T-helper 1 cell (primary cell): ENCODE data around the gene PRKCB.
A peak's percentile ranks its signal among the peaks of the same experiment; 100 is the strongest.

Experiments used
- DNase-seq, 5 donors: peaks; one replicate each; pipeline ENCODE4 v3.0.0-alpha.2; 2012 to 2020

Gene PRKCB

GRCh38 chr16:23866621-23867020 is 30.8 kb downstream of the PRKCB start:
- no peak for DNase-seq

- no peak for DNase-seq
These were observed 31.8 kb downstream of the PRKCB start for GRCh38 chr16:23867566-23867965.

DNA sequence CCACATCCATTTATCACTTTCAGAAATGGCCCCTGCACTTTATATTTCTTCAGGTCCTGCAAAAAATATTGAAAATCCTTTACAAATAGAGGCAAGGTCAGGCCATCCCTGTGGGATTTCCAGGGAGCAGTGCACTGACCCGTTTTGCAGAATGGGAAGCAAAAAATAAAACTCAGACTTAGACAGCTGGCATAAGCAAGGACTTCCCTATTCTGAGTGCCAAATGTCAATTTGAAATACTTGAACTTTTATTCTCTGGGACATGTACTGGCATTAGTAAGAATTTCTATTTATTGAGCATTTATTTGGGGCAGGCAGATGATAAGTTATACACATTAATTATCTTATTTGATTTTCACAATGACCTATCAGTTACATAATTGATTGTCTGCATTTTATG is 32.4 kb downstream of the PRKCB start:
- no peak for DNase-seq

GRCh38 chr16:23869052-23869451 is 33.3 kb downstream of the PRKCB start:
- DNase-seq, result peak in 1 of 5 donors; percentile 52

- no peak for DNase-seq
These were observed 36.1 kb downstream of the PRKCB start for GRCh38 chr16:23871924-23872323.

GRCh38 chr16:23874613-23875294 is 39.0 kb downstream of the PRKCB start:
- peak in 1 of 5 donors; percentile 20 for DNase-seq

DNA sequence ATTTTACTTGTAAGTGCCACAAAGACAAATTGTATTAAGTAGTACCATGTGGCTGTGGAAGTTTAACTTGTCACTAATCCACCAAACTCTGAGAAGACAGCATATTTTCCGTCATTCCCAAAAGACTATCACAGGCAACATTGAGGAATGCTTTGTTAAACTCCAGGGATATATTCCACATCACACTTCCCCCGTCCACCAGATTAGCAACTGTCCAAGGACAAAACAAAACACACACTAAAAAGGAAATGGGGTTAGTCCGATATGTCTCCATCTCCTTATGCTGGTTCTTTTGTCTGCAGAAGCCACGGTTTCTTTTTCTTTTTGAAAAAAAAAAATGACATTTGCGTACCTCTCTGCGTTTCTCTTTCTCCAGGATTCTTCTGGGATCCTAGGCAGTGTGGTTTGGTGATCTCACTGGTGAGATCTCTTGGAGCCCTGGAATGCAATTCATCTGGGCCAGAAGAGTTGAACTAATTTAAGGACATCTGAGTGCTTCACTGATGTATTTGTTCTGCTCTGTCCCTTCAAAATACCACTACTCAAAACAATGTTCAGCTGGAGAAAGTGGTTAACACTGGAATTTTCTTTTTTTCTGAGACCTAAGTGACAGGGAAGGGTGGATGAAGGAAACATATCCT is 40.6 kb downstream of the PRKCB start:
- DNase-seq, result no peak

DNA sequence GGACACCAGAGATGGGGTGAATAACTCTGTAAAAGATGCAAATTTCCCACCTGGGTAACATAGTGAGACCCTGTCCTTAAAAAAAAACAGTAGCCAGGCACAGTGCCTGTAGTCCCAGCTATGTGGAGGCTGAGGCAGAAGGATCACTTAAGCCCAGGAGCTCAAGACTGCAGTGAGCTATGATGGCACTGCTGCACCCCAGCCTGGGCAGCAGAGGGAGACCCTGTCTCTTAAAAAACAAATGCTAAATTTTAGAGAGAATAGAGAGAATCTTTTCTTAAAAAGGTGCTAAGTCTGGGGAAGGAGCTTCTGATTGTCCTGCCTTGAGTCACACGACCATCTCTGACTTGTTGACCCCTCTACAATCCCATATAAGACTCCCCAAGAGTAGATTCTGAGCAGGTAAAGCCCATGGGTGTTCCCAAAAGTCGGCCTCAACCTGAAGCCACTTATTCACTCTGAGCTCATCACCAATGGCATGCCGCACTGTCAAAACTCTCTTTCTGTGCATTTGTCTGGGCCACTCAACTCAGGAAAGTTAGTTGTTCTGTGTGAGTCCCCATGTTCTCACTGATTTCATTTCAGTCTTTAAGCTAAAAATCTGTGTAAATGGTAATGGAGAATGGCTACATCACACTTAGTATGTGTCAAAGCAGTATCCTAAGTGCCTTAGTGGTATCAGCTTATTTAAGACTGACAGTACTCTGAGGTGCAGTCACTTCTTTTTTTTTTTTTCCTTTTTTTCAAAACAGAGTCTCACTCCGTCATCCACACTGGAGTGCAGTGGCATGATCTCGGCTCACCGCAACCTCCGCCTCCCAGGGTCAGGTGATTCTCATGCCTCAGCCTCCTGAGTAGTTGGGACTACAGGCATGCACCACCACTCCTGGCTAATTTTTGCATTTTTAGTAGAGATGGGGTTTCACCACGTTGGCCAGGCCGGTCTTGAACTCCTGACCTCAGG is 41.6 kb downstream of the PRKCB start:
- peak in 1 of 5 donors; percentile 21 for DNase-seq

- no peak for DNase-seq
These were observed 44.1 kb downstream of the PRKCB start for GRCh38 chr16:23879735-23880373.

DNA sequence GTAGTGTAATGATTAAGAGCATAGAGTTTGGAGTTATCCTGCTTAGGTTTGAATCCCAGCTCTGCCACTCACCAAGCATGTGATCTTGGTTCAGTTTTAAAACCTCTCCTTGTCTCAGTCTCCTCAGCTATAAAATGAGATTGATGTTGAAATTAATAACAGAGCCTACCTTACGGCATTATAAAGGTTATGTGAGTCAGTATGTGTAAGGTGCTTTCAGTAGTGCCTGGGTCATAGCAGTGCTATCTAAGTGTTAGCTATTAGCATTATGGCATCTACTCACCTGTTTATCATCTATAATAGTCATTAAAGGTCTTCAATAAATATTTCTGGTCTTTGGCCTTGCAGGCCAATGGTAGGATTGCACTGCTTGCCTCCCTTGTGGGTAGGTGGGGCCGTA is 53.4 kb downstream of the PRKCB start:
- no peak for DNase-seq

GRCh38 chr16:23893986-23894385 is 58.2 kb downstream of the PRKCB start:
- DNase-seq, result no peak

DNA sequence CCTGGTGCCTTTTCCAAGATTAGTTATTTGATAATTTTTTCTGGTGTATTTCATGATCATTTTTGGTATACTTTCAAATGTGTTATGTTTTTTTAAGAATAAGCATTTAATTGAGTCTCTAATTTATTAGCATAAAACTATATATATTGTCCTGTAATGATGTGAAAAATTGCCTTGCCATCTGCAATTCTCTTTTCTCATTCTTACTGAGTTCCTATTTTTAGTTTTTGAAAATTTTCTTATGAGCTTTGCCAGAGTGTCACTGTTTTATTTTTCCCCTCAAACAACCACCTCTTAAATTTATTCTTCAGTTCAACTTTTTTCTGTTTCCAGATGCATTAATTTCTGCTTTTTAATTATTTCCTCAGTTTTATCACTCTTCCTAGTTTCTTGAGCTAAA is 59.3 kb downstream of the PRKCB start:
- DNase-seq, result no peak

DNA sequence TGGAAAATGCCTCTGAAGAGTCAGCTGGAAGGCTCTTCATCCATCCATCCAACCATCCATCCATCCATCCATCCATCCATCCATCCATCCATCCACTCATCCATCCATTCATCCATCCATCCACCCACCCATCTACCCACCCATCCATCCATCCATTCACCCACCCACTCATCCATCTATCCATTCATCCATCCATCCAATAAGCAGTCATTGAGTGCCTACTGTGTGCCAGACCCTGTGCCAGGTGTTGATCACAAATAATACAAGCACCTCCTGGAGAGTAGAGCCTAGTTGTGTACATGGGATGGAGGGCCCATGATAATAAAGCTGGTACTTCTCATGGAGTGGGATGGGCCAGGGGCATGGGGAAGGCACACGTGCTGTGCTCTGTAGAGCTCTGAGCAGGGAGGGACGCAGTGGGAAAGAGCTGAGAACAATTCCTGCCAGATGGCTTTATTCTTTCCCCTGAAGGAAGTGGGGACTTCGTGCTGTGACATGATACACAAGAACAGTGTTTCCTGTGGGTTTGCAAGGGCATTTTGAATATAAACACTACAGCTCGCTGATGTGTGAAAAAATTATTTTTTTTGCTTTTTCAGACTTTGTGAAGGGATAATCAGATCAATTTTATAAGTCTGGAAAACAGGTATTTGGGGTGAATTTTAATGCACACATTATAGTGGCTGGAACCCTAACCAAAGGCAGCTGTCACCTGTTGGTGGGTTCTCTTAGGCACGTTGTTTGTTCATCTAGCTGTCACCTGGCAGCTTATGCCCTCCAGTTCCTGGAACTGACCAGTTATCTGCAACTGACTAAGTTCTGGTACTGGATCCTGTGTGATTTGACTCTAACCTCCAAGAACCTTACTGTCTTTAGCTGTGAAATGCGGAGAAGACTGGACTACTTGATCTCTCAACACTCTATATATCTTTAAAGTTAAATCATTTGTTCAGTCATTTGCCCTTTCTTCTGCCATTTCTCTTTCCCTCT is 61.3 kb downstream of the PRKCB start:
- DNase-seq, result peak in 1 of 5 donors; percentile 53

- no peak for DNase-seq
These were observed 63.1 kb downstream of the PRKCB start for GRCh38 chr16:23898682-23899430.

GRCh38 chr16:23899869-23900268 is 64.1 kb downstream of the PRKCB start:
- no peak for DNase-seq

DNA sequence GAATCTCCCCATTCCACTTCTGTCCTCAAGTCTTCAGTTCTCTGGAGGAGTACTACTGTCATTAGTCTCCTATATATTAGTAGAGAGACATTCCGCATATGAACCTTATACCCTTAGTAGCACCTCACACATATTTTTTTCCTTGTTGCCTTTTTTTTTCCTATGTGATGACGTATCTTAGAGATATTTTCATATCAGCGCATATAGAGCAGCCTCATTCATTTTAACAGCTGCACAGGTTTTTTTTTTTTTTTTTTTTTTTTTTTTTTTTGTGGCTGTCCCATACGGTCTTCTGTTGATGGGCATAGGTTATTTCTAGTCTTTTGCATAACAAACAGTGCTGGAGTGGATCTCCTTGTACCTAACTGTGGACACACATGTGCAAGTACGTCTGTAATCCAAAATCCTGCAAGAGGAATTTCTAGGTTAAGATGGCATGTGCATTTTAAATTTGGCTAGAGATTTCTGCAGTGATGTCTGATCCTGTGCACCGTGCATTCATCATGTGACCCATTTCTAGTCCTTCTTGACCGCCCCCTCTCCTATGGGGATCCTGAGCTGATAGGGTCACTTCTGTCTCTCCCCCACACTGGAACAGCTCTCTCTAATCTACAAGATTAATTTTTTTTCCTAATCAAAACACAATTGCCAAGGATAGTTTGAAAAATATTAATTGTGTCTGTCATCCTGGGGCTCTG is 64.8 kb downstream of the PRKCB start:
- no peak for DNase-seq

DNA sequence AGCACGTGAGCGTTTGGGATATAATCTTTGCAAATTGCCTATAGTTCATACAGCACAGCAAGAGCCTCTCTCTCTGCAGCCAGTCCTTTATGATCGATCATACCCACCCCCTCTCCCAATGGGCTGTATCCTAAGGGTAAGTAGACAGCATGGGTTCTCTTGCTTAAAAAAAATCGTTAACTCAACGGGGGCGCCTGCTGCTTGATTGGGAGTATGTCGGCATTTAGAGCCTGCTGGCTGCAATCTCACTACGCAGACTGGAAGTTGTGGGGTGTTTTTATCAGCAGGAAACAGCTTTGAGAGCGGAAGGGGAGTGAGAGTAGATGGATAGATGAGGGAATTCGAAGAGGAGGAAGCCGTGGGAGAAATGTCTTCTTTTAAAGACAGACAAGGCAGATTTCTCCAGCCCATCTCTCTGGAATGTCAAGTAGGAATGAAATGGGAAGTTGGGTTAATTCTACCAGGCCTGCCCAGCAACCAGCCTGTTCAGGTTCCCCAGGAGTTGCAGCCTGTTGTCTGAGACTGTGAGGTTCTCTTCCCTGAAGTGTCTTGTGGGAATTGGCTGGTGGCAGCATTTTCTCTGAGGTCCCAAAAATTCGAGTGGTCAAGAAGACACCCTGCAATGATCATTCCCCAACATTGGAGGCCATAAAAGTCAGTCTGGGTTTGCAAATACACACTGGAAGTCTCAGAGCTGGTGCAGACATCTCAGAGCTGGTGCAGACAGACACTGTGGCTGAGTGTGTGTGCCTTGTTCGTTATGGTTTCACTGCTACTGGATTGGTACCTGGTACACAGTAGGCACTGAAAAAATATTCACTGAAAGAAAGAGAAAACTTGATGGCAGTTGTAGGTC is 65.6 kb downstream of the PRKCB start:
- DNase-seq, result no peak

GRCh38 chr16:23902034-23902747 is 66.4 kb downstream of the PRKCB start:
- DNase-seq, result no peak
